Activated CD4-positive, alpha-beta T cell treated with anti-CD3 and anti-CD28 coated beads, Interleukin-2, amount 50 U/mL, for 1 hour (primary cell): ENCODE data around the gene ERG.

Experiments
- DNase-seq: peaks from one replicate; pipeline ENCODE4 v3.0.0-alpha.2; 2020

ERG gene

GRCh38 chr21:38496224-38496623, 2.1 kb downstream of the ERG start:
- DNase-seq = no peak

DNA sequence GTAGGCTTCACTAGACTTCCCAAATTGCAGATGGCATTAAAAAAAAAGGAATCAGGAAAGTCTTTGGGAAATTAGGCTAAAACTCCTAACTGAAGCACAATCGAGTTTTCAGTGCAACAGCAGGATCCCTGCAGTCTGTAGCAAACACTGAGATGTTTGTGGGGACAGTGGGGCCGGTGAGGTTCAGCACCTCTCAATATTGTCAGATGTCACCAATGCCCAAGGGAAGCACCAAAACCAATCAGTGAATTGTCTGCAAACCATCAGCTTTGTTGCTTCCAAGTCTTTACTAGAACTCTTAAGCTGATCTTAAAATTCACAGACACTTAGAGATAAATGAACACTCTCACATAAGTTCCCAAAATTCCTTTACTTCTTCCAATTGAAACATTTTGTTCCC, 2.6 kb downstream of the ERG start:
- no peak for DNase-seq

DNA sequence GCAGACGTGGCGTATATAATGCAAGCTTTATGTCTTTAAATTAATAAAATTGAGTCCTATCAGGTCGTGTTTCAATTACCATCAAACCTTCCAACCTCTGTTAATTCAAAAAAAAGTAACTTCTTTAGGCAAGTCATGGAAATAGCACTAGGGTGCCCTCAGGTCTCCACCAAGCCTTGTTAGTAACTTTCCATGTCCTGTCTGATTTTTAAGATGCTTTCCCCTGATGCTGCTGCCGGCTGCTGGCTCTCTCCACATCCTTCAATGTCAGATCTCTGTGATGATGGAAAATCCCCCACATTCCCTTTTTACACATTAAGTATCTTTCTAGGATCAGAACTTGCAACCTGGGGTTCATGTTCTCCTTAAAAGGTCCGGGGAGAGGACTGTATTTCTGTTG, 3.0 kb downstream of the ERG start:
- no peak for DNase-seq

GRCh38 chr21:38494703-38495102, 3.6 kb downstream of the ERG start:
- DNase-seq = no peak

- DNase-seq = no peak
Observed at GRCh38 chr21:38494251-38494642, 4.0 kb downstream of the ERG start.

GRCh38 chr21:38493549-38494250, 4.6 kb downstream of the ERG start:
- no peak for DNase-seq

DNA sequence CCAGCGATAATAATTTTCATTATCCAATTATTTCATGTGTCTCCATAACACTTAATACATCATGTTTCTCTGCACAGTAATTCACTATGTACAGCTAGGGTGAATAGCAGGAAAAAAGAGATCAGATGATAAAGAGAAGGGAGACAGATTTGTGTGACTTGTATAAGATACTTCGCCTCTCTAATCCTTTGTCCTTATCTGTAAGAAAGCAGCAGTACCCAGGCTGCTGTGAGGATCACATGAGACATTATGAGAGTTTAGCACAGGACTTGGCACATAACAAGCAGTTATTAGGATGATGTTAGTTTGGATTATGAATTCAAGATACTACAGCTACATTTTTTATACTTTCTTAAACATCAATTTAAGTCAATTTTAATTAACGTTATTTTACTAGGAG, 6.3 kb downstream of the ERG start:
- no peak for DNase-seq

DNA sequence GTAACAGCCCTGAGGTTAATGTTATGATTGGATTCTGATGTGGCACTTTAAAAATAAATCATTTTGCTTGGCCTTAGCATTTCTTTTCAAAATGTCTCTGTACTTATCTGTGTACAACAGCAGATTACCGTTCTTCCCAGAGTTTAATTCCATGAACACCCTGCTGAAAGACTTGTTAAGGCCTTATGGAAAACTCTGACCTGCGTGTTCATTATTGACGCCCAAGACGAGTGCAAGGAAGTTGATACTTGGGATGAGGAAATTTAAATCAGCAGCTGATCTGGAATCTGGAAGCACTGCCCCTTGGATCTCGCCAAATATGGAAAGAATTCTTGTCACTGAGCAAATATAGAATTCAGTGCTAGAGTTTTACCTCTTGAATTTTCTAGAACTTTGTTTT, 6.7 kb downstream of the ERG start:
- DNase-seq = no peak

GRCh38 chr21:38490411-38491020, 7.8 kb downstream of the ERG start:
- no peak for DNase-seq

- no peak for DNase-seq
Observed at GRCh38 chr21:38489729-38490128, 8.5 kb downstream of the ERG start.

DNA sequence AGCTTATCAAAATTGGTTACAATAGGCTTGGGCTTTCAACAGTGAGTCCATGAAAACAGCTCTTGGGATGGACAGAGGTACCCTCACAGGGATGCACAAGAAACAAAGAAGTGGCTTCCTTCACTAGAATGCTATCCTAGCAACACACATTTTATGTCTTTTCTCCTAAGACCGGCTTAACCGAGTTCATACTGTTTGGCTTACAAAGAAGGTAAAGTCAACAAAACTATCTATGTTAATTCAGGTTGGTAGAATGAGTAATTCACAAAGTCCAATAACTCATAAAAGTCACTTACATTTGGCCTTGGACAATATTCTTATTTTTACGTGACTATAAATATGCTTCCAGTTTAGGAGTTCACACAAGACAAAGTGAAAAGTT, 9.0 kb downstream of the ERG start:
- DNase-seq = no peak

GRCh38 chr21:38488640-38489270, 9.5 kb downstream of the ERG start:
- no peak for DNase-seq

DNA sequence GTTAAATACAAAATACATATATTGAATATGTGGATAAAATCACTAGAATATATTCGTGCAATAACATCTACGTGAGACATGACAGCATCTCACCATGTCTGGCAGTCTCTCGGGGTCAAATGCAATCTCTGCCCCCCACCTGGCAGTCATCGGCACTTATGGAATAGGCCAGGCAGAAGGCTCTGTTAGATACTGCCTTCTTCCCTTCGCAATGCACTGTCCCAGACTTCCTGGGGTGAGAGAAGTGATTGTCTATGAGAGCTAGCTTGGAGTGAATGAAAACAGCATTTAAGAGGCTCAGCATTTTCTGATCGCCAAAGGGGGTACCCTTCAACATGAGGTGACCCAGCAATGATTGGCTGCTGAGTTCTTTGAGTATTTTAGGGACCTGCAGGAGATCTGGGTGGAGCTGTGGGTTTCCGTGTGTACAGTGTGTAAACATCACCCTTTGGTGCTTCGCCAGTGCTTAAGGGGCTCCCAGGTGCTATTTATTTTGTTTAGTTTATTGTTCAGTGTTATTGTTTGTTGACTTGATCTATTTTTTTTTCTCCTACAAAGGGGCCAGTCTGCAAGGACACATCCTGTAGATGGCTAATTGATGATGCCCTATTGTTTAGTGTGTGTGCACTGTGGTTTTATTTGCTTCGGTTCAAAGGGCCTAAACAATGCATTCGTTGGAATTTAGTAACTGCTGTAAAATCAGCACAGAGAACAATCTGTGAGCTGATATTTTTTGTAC, 10.2 kb downstream of the ERG start:
- no peak for DNase-seq

GRCh38 chr21:38486706-38487105, 11.6 kb downstream of the ERG start:
- DNase-seq = no peak

DNA sequence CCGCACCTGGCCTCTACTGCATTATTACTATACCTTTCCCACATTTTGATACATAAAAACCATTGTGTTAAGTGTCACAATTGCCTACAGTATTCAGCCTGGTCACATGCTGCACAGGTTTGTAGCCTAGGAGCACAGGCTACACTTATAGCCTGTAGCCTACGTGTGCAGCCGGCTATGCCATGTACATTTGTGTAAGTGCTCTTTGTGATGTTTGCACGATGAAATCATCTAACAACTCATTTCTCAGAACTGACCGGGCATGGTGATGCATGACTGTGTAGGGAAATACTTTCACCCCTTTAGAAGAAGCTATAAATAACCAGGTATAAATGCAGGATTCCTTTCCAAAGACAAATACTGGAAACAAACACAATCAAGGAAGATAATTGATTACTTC, 12.1 kb downstream of the ERG start:
- DNase-seq = no peak

DNA sequence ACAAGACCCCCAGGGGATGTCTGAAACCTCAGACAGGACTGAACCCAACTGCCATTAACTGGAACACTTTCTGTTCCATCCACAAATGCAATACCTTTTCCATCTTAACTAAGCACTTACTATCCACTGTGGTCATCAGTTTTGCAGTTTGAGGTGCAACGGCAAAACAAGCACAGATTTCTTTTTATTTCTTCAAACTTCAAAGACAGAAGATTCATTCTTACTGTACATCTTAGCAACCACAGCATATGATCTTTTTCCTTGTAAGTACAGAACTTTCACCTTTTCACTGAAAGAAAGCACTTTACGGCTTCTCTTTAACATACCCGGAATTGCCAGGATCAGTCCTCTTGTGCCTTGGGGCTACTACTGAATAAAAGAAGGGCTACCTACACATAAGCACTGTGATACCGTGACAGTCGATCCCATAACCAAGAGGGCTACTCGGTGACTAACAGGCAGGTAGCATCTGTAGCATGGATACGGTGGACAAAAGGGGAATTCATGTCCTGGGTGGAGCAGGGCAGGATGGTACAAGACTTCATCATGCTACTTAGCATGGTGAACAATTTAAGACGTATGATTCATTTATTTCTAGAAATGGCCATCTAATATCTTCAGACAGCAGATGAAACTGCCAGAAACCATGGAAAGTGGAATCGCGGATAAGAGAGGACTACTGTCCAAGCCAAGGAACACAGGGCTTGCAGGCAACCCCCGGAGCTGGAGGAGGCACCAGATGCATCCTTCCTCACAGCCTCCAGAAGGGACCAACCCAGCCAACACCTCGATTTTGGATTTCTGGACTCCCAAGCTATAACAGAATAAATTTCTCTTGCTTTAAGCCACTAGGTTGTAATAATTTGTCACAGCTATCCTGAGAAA, 18.4 kb downstream of the ERG start:
- DNase-seq = no peak

GRCh38 chr21:38478782-38479181, 19.5 kb downstream of the ERG start:
- no peak for DNase-seq

DNA sequence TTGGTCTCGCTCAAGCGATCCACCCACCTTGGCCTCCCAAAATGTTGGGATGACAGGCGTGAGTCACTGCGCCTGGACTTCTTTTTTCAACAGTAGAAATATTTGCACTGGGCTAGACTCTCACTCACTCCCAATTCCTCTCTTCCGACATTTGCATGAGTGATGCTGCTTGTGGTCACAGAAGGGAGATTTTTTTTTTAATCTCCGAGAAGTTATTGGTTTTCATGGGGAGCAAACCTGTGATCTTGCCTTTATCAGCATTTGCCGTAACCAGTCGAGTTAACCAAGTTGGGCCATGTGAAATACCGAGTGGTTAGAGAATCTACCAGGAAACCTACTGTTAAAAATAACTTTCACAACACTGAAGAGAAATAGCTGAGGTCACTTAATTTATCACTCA, 21.1 kb downstream of the ERG start:
- DNase-seq = no peak

DNA sequence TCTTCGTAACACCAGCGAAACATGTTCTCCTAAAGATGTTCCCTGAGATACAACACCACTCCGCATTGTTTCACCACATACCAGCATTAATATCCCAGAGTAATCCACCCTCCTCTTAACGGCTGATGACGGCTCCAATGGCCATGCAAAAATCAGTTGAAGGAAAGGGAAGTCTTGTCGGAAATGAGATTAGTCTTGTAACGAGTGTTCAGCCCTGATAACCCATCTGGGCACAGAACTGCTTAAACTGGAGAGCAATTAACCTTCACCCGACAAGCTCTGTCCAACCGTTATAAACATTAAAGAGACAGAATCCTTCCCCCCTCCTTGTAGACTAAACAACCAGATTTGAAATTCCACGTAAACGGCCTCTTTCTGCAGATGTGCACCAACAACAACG, 21.9 kb downstream of the ERG start:
- DNase-seq = no peak

GRCh38 chr21:38475519-38475918, 22.8 kb downstream of the ERG start:
- DNase-seq = no peak

GRCh38 chr21:38474796-38475195, 23.5 kb downstream of the ERG start:
- DNase-seq = no peak

DNA sequence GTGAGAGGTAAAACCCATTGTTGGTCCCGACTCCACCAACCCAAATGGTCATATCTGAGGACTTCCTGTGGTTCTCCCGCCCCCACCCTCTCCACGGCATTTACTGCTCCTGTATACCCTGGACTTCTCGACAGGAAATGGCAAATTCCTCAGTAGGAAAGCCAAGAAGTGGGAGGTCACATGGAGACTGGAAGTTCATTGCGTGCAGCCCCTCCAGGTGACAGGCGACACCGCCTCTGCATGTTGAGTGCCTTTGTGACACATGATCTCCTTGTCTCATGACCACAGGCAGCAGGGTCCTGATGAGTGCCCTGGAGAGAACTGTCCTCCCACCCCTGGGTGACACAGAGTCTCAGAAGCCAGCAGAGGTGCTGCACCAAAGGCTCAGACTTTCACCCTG, 24.2 kb downstream of the ERG start:
- DNase-seq = no peak
